HG03354 (cell line): ENCODE measurements around the gene CHID1.

Source experiments
- ATAC-seq: cut with Tn5 transposase; IDR thresholded peaks from one replicate; pipeline ENCODE4 v1.9.1; 2021; ENCODE audit warnings: mild to moderate bottlenecking; ENCODE audit not compliant: unreplicated experiment, poor library complexity, severe bottlenecking

Gene CHID1

DNA sequence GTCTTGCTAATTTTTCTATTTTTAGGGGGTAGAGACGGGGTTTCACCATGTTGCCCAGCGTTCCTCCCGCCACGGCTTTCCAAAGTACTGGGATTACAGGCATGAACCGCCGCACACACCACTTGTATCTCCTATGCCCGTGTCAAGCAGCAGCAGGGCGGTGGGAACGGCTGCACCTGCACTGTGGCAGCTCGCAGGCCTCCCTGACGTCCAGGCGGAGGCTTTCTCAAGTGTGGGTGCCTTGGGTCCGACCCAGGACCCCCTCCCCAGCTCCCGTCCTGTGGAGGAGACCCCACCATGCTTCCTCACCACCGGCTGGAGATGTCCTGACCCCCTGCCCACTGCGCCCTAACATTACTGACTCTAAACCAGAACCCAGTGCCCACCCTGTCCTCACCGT is 42.2 kb downstream of the CHID1 start:
- ATAC-seq = no peak

DNA sequence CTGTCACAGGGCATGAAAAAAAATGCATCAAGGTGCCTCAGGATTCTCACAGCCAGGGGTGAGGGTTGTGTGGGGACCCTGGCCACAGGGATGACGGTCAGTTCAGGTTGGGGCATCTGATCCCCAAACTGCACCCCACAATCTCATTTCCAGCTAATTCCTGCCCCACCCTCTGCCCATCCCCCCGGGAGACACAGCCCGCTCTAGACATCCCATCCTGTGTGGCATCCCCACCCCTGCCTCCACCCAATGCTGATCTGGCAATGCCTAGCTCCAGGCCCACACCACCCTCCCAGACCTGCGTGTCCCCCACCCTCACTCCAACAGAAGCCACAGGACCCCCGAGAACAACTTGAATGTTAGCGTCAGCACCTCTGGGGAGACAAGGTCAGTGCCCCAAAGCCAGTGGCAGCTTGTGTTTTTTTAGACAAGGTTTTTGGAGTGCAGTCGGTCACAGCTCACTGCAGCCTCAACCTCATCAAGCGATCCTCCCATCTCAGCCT is 42.7 kb downstream of the CHID1 start:
- no peak for ATAC-seq

DNA sequence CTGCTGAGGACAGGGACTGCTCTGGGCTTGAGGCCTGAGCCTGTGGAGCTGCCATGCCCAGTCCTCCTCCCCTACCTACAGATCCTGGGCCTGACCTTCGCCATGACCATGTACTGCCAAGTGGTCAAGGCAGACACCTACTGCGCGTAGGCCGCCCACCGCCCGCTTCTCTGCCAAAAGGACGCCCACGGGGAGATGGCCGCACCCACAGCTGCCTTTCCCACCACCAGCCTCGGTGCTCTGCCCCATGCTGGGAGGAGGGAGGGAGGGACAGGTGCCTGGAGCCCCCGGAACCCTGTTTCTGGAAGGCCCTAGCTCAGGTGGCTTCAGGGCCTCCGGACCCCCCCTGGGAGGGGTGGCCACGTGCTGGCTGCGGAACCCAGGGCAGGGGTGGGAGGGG is 44.1 kb downstream of the CHID1 start:
- no peak for ATAC-seq

DNA sequence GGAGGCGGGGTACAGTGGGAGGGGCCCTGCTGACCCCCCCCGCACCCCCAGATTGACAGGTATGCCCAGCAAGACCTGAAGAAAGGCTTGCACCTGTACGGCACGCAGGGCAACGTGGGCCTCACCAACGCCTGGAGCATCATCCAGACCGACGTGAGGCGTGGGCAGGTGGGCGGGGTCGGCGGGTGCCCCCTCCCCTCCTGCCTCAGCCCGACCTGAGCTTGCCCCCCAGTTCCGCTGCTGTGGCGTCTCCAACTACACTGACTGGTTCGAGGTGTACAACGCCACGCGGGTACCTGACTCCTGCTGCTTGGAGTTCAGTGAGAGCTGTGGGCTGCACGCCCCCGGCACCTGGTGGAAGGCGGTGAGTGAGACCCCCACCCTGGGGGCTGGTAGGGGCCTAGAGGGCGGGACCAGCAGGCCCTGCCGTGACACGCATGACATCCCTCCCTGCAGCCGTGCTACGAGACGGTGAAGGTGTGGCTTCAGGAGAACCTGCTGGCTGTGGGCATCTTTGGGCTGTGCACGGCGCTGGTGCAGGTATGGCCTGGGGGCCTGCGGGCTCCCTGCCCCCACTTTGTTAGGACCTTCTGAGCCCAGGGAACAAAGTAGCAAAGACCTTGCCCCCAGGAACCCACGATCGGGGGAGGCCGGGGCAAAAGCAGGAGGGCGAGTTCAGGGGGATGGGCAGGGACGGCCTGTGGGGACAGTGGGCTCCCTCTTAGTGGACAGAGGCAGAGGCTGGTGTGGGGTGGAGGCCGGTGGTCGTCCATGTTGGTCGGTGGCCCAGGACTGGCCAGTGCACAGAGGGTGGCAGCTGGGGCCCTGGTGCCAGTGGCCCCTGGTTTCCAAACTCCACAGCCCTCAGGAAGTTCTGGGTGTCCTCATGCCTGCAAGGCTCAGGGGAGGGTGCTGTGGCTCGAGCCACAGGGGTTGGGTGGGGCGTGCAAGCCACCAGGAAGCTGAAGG is 44.9 kb downstream of the CHID1 start:
- no peak for ATAC-seq

DNA sequence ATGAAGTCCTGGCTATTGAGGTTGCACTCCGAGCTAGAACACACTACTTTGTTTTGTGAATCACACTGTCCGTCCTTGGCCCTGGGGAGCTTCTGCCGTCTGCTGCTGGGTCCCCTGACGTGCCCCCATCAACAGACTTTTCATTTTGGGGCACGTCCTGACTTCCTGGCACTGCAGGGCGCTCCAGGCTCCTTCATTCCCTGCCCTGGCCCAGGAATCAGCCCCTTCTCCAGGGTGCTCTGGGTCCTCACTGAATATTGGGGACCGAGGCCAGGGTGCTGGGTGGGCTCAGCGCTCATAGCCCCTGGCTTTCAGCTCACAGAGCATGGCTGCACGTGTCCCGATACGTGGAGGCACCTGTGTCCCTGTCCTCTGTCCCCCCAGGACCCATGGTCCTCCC is 45.7 kb downstream of the CHID1 start:
- ATAC-seq = no peak

DNA sequence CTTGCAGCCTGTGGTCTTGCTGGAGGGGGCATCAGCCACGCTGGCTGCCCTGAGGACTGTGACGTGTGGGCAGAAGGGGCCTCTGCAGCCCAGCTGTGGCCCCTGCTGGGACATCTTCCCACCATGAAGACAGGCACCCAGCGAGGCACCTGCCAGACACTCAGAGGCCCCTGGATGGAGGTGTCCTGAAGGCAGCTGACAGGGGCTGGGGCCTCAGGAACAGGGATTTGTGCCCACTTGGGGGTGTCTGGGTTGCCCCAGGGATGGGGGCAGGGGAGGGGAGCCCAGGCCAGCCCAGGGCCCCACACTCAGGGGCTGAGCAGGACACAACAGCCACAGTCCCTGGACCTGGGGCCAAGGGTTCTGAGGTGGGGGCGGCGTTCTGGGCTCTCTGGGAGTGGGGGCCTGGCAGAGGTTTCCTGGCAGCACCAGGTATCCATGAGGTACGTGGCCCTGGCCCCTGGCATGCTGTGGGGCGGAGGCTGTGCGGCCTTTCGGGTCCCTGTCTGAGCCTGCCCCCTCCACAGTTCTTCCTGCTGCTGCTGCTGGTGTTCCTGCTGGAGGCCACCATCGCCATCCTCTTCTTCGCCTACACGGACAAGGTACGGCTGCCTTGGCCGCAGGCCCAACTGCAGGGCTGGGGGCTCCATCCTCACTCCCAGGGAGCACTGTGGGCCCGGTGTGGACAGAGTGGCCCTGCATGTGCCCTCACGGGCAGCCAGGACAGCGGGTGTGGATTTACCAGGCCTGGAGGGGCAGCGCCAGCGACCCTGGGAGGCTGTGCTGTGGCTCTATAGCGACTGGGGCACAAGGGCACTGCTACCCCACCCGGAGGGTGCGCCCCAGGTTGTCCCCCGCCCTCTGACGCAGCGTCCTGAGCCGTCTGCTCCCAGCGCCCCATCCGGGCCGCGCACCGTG is 46.4 kb downstream of the CHID1 start:
- no peak for ATAC-seq

DNA sequence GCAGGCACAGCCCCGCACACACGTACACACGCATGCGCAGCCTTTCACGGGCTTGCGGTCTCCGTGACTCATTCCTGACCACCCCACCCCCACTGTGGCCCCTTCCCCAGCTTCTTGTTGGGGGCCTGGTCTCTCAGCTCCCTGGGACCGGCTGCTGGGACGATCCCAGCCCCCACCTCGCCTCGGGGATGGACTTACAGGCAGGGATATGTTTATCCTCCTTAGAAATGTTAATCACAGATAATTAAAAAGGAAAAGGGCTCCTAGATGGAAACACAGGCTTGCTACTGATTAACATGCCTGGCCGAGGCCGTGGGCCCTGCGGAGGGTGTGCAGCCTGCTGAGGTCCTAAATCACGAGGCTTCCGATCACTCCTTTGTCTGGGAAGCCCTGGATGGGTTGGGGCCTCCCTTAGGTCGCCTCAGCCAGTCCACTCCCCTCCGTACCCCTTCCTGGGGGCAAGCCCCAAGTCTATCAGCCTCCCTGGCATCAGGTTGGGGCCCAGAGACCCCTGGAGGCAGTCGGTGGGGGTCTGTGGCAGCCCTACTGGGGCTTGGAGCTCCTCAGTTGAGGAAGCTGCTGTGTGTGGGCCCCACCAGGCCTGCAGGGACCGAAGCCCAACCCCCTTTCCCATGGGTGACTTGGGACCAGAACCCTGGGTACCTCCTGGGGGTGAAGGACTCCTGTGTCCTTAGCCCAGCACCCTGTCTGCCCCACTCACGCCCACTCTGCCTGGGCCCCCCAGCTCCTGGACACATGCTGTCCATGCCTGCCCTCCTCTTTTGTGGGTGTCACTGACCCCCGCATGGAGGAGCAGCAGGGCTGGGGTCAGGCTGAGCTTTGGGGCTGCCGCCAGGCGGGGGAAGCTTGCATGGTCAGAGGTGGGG is 47.3 kb downstream of the CHID1 start:
- no peak for ATAC-seq

DNA sequence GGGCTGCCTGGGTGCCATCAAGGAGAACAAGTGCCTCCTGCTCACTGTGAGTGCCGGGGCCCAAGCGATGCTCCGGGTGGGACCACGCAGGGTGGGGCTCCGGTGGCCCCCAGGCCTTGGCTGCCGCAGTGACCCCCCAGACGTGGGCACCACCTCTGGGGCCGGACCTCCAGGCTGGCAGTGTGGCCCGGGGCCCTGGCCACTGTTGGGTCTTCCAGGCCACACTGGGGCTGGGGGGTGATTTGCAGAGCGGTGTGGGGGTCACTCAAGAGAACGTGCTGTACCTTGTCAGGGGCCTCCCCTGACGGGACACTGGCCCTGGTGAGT is 48.0 kb downstream of the CHID1 start:
- no peak for ATAC-seq

DNA sequence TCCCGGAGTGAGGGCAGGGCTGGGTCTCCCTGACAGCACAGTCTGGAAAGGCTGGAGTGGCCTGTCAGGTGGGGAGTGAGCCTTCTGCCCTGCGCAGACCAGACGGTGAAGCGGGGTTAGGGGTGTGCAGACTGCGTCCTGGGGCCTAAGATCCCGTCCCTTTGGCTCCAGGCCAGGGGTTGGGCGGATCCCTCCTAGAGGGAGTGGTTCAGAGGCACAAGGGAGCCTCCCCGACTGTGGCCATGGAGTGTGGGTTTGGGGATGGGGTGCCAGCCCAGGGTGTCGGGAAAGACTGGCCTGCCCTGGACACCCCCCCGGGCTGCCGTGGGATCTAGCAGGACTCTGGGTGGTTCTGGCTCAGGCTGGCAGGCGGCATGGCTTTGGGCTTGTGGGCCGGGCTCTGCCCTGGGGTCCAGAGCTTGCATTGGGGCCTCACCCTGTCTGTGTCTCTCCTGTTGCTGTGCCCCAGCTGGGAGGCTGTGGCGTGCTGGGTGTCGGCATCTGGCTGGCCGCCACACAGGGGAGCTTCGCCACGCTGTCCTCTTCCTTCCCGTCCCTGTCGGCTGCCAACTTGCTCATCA is 48.4 kb downstream of the CHID1 start:
- ATAC-seq = no peak

DNA sequence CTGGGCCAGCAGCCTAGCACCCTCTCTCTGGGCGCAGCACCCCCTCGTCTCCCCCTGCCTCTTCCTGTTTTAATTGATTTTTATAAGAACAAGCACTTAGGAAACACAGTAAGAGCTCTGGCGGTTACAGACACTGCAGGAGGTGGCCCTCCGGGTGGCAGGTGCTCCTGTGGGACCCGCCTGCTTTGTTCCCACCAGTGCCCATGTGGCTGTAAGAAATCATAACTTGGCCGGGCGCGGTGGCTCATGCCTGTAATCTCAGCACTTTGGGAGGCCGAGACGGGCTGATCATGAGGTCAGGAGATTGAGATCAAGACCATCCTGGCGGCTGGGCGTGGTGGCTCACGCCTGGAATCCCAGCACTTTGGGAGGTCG is 49.5 kb downstream of the CHID1 start:
- ATAC-seq = no peak

DNA sequence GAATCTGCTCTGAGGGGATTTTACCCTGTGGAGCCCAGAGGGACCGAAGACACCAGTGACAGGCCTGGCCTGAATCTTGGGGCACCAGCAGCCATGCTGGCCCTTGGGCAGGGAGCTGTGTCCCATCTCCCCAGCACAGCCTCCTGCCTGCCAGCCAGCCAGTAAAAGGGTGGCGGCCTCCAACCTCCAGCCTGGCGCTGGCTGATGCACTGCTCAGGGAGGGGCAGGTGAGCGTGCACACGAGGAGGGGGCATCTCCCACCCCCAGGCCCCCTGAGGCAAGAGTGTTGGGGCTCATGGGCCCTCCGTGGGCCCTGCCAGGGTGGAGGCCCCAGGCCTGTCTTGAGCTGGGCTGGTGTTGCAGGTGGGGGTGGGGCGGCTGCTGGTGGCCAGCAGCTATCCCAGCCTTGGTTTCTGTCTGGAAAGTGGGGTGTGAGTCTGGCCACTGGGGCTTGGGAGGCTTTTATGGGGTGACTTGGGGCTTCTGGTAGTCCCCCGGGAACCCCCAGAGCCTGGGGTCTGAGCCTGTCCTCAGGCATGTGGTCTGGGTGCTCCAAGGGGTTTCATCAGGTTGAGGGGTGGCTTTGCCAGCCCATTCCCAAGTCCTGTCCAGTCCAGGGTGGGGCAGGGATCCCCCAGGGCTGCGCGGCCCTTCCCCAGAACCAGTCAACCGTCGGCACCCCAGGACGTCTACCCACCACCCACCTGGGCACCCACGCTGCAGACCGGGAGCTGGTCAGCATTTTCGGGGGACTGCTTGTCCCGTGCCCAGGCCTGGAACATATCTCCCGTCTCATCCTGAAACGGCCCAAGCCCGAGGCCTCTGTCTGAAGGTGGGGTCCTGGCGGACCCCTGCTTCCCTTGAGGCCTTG is 50.1 kb downstream of the CHID1 start:
- no peak for ATAC-seq

DNA sequence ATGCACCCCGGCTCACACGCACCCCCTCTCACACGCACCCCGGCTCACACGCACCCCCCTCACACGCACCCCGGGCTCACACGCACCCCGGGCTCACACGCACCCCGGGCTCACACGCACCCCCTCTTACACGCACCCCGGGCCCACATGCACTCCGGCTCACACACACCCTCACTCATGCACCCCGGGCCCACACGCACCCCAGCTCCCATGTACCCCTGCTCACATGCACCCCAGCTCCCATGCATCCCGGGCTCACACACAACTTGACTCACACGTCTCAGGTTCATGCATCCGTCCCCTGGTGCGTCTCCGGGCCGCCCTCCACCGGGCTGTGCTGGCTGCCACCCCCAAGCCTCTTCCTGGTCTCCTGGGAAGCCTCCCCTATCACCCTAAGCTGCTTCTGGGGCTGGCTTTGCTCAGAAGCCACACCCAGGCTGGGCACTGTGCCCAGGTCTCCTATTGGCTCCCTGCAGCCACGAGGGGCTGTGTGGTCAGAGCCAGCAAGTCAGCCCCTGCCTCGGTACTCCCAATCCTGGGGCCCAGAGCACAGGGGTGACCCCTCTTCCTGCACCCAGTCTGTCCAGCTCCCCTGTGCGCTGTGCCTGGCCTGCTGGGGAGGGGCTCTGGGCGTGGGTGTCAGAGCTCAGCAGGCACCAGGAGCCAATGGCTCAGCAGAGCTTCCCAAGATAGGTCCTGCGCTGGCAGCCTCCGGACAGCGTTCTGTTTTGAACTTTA is 51.0 kb downstream of the CHID1 start:
- ATAC-seq = no peak

DNA sequence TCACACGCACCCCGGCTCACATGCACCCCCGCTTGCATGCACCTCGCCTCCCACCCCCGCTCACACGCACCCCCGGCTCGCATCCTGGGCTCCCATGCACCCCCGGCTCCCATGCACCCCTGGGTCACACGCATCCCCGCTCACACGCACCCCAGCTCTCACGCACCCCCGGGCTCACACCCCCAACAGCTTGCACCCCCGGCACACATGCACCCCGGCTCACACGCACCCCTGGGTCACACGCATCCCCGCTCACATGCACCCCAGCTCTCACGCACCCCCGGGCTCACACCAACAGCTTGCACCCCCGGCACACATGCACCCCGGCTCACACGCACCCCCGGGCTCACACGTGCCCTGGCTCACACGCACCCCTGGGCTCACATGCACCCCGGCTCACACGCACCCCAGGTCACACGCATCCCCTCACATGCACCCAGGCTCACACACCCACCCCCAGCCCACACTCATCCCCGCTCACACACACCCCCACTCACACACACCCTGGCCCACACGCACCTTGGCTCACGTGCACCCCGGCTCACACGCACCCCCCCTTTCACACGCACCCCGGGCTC is 51.8 kb downstream of the CHID1 start:
- ATAC-seq = no peak

DNA sequence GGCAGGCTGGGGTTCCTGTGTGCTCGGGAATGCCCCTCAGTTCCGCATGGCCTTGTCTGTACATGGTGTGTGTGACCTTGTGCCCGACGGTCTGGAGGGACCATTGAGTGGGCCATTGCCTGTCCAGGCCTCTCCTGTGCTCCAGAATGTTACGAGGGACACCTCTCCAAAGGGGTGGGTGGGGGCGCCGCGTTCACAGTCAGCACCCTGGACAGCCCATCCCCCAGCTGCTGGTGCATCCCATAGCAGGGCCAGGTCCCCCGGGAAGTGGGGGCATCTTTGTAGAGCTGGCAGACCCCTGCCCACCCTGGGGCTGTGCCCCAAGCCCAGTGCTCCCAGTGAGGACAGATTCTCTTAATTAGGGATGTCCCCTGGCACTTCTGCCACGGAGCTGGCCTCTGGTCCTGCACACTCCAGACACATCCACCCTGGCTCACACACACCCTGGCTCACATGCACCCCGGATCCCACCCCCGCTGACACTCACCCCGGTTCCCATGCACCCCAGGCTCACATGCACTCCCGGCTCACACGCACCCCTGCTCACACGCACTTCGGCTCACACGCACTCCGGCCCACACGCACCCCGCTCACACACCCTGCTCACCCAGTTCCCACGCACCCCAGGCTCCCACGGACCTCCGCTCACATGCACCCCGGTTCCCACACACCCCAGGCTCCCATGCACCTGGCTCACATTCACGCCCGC is 52.4 kb downstream of the CHID1 start:
- ATAC-seq = no peak

DNA sequence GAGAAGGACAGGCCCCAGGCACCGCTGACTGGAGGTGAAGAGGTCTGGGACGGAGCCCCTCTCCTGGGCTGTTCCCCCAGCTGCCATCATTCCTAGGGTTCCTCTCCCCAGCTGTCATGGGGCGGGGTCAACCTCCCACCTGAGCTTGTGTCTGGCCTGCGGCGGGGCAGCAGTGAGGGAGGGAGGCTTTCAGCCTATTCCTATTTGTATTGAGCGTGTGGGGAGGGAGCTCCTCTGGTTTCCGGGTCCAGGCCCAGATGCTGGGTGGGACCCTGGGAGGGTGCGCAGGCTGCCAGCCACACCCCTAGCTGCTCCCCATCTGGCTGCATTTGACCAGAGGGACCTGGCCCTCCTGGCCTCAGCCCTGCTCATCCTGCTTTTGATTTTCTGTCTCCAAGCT is 54.2 kb downstream of the CHID1 start:
- ATAC-seq = no peak

DNA sequence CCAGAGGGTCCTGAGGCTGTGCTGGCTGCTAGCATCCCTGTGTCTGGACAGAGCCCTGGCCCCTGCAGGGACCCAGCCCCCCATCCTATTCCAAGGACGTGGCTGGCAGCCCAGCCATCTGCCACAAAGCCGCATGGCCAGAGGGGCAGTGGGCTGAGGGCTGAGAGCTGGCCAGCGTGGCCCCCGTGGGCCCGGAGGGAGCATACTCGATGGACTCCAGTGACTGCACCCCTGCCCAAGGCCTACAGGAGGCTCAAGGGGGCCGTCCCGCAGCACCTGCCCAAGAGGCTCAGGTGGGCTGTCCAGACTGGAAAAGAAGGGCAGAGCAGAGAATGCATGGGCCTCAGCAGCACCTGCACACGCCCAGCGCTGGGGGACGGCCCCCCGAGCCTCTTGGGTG is 54.8 kb downstream of the CHID1 start:
- ATAC-seq = no peak

DNA sequence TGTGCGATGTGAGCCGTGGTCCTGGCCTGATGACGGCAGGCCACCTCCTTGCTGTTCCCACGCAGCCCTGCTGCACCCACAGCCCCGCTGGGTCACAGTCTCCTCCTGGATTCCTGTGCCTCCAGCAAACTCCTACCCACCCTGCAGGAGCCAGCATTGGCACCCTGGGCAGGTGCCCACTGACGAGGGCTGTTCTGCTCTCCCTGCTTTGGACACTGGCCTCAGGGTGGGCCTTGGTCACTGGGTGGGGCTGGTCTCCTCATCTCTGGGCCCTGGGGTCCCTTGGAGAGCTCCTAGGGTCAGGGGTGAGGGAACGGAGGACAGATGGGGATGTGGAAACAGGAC is 55.3 kb downstream of the CHID1 start:
- no peak for ATAC-seq
